SK-N-SH (cell line): Measurements from ENCODE around the gene RND3. TPM values are rescaled to one million over a fixed set of nuclear protein-coding genes. Genes with fewer than 3 reads are reported as not detected.
A peak's percentile ranks its signal among the peaks of the same experiment; 100 is the strongest.

Experiments
- CTCF ChIA-PET: fragments of 300-600, 350-600 bp; formaldehyde crosslinking; extraction: SDS; loops from one replicate; lab custom pipeline; 2021; lab: Yijun Ruan, JAX
- POLR2A ChIA-PET: fragments of 350-600 bp; sonication (Branson Sonifier 250); formaldehyde crosslinking; extraction: SDS; loops from one replicate; lab custom pipeline; 2020; ENCODE audit warnings: antibody characterized with exemption, inconsistent platforms; lab: Yijun Ruan, JAX
- DNase-seq: peaks from one replicate; pipeline ENCODE4 v3.0.0; 2012
- H2AFZ ChIP-seq: fragments of 200-600 bp; sonication (generic); 2 replicates; pipeline ENCODE4 v1.8.1; 2016; ENCODE audit warnings: antibody characterized with exemption, mild to moderate bottlenecking, low read depth
- H3F3A ChIP-seq: fragments of 200-600 bp; sonication (generic); replicated peaks from 2 replicates; pipeline ENCODE3; 2016; ENCODE audit warnings: antibody characterized with exemption, mild to moderate bottlenecking; ENCODE audit not compliant: insufficient read depth
- H3K27ac ChIP-seq, 2 experiments: fragments of 200-500 bp in 1 of 2; fragments of 200-600 bp in 1 of 2; sonication (Bioruptor generic) in 1 of 2; sonication (generic), shearing (Covaris generic) in 1 of 2; 2 replicates each; pipeline versions ENCODE4 v1.5.1 to v1.6.1; 2014 to 2016; ENCODE audit warnings: low read depth in 2 of 2, inconsistent platforms in 1 of 2, low read length in 1 of 2, mild to moderate bottlenecking in 1 of 2, mixed read lengths in 1 of 2
- H3K27me3 ChIP-seq: fragments of 200-600 bp; sonication (generic), shearing (Covaris generic); 2 replicates; pipeline ENCODE4 v1.6.1; 2016; ENCODE audit warnings: mixed run types; ENCODE audit not compliant: insufficient read depth
- H3K36me3 ChIP-seq, 2 experiments: fragments of 200-500 bp in 1 of 2; fragments of 200-600 bp in 1 of 2; sonication (Bioruptor generic) in 1 of 2; sonication (generic) in 1 of 2; replicated peaks in 1 of 2; 2 replicates each; pipeline versions ENCODE3 to v1.5.1; 2014 to 2016; ENCODE audit warnings: low read length in 1 of 2, mild to moderate bottlenecking in 1 of 2; ENCODE audit not compliant: insufficient read depth in 2 of 2, control insufficient read depth in 1 of 2
- H3K4me1 ChIP-seq, 2 experiments: fragments of 200-500 bp in 1 of 2; fragments of 200-600 bp in 1 of 2; sonication (Bioruptor generic) in 1 of 2; sonication (generic), shearing (Covaris generic) in 1 of 2; 2 replicates each; pipeline versions ENCODE4 v1.5.1 to v1.6.1; 2014 to 2016; ENCODE audit warnings: low read depth in 1 of 2, low read length in 1 of 2, mixed run types in 1 of 2; ENCODE audit not compliant: insufficient read depth in 2 of 2, control insufficient read depth in 1 of 2
- H3K4me2 ChIP-seq: fragments of 200-600 bp; sonication (generic), shearing (Covaris generic); 2 replicates; pipeline ENCODE4 v1.6.1; 2017; ENCODE audit warnings: mixed run types
- H3K4me3 ChIP-seq, 2 experiments: fragments of 200-500 bp in 1 of 2; fragments of 200-600 bp in 1 of 2; sonication (Bioruptor generic) in 1 of 2; sonication (generic), shearing (Covaris generic) in 1 of 2; 2 replicates each; pipeline versions ENCODE4 v1.5.1 to v1.8.1; 2014 to 2016; ENCODE audit warnings: low read depth in 2 of 2, inconsistent platforms in 1 of 2, low read length in 1 of 2, mild to moderate bottlenecking in 1 of 2, mixed read lengths in 1 of 2, moderate library complexity in 1 of 2
- H3K79me2 ChIP-seq: fragments of 200-600 bp; sonication (generic); 2 replicates; pipeline ENCODE4 v1.8.1; 2017; ENCODE audit warnings: mild to moderate bottlenecking; ENCODE audit not compliant: insufficient read depth
- H3K9ac ChIP-seq: fragments of 200-600 bp; sonication (generic); 2 replicates; pipeline ENCODE4 v1.6.1; 2017; ENCODE audit warnings: mixed run types
- H3K9me2 ChIP-seq: fragments of 200-600 bp; sonication (generic); 2 replicates; pipeline ENCODE4 v1.6.1; 2017; ENCODE audit warnings: mixed run types
- H3K9me3 ChIP-seq: fragments of 200-600 bp; sonication (generic); 2 replicates; pipeline ENCODE4 v1.6.1; 2017; ENCODE audit warnings: mixed run types, mild to moderate bottlenecking, moderate library complexity
- H4K20me1 ChIP-seq: fragments of 200-600 bp; sonication (generic); 2 replicates; pipeline ENCODE4 v1.6.1; 2017; ENCODE audit warnings: mild to moderate bottlenecking, mixed run types; ENCODE audit not compliant: insufficient read depth
- CTCF ChIP-seq: fragments of 200-600 bp; sonication (generic); IDR thresholded peaks from 2 replicates; pipeline ENCODE4 v1.6.1; 2017; ENCODE audit warnings: antibody characterized with exemption, mild to moderate bottlenecking, moderate library complexity
- FOXJ3 ChIP-seq: sonication (generic); formaldehyde crosslinking; IDR thresholded peaks from 2 replicates; pipeline ENCODE4 v1.5.1; 2020; ENCODE audit warnings: mild to moderate bottlenecking, missing genetic modification reagents
- FOXM1 ChIP-seq: IDR thresholded peaks from 2 replicates; pipeline ENCODE4 v1.4.0; 2012; ENCODE audit warnings: low read depth, mild to moderate bottlenecking
- GABPA ChIP-seq: IDR thresholded peaks from 2 replicates; pipeline ENCODE4 v1.4.0; 2012; ENCODE audit warnings: low read depth, mild to moderate bottlenecking
- GATA2 ChIP-seq: sonication (generic); formaldehyde crosslinking; IDR thresholded peaks from 2 replicates; pipeline ENCODE4 v1.5.0; 2020; ENCODE audit warnings: mild to moderate bottlenecking, missing genetic modification reagents
- IRF3 ChIP-seq: fragments of 150-350 bp; IDR thresholded peaks from 2 replicates; pipeline ENCODE4 v1.6.1; 2016; ENCODE audit warnings: mild to moderate bottlenecking, low read depth, low read length
- NFIC ChIP-seq: IDR thresholded peaks from 2 replicates; pipeline ENCODE4 v1.4.0; 2012; ENCODE audit warnings: borderline replicate concordance
- PBX3 ChIP-seq: IDR thresholded peaks from 2 replicates; pipeline ENCODE4; 2012
- RCOR1 ChIP-seq: fragments of 150-350 bp; IDR thresholded peaks from 2 replicates; pipeline ENCODE4 v1.6.1; 2017; ENCODE audit warnings: antibody characterized with exemption, low read length
- TCF12 ChIP-seq: IDR thresholded peaks from 2 replicates; pipeline ENCODE4 v1.4.0; 2012
- USF2 ChIP-seq: fragments of 150-350 bp; IDR thresholded peaks from 2 replicates; pipeline ENCODE4 v1.6.1; 2017; ENCODE audit warnings: antibody characterized with exemption, low read length, low read depth, borderline replicate concordance
- ZBTB33 ChIP-seq: IDR thresholded peaks from 2 replicates; pipeline ENCODE4 v1.4.0; 2012; ENCODE audit warnings: low read depth, borderline replicate concordance
- WGBS: methylation state at CpG from one replicate; pipeline ENCODE4 v1.1.6; 2017; ENCODE audit warnings: low lambda C conversion rate; 5-methylcytosine and 5-hydroxymethylcytosine counted together
- polyA plus RNA-seq, 3 experiments: library from polyadenylated mRNA; depleted of rRNA; stranded (reverse); fragments of >200 nt; gene quantifications; 2 replicates each; pipeline ENCODE4 v1.2.3, GENCODE V29; 2012

RND3 gene
- polyA plus RNA-seq, 1 of the 3 experiments (the other 2 are of a cell fraction) = 49.7 TPM

GRCh38 chr2:150476286-150476685 lies 11.2 kb downstream of the RND3 start (continued):
- TF ChIP-seq PBX3 (no peak), USF2 (no peak)
- TF ChIP-seq, all 33 proteins: peak for 0

- Histone ChIP-seq H3K79me2 (peaks cover 93% of the 10 kb centered on the region), H3K4me1 (peaks cover 32 to 58% of the 10 kb centered on the region in 2 experiments), H3K27ac (peak overlapping the region; percentile 34 to 75), H3F3A (peaks cover 79% of the 10 kb centered on the region), H3K27me3 (no peaks in the 10 kb centered on the region), H3K9me3 (no peaks in the 10 kb centered on the region), H2AFZ (no peak overlapping the region), H3K9me2 (no peaks in the 10 kb centered on the region), H4K20me1 (peaks cover 63% of the 10 kb centered on the region), H3K36me3 (peaks cover 72 to 91% of the 10 kb centered on the region in 2 experiments), H3K4me3 (no peak overlapping the region), H3K9ac (no peak overlapping the region; the same call in 1 of the 2 replicates), H3K4me2 (peak overlapping the region; percentile 48)
- CTCF ChIA-PET = interaction anchor here (0.9 to 2.3 kb wide), 5 partner anchors 10 to 878 kb away, joined by 3 to 8 read pairs (median 3); no protein-coding TSS in a partner anchor
- no peak for DNase-seq
- POLR2A ChIA-PET = interaction anchor here (1.1 kb wide), 1 partner anchor 9 kb away, joined by 3 read pairs; no protein-coding TSS in a partner anchor
- 91% methylated on average over 6 of the region's 6 CpGs for WGBS
- TF ChIP-seq NFIC = no peak
- TF ChIP-seq FOXM1 = no peak
- no peak for TF ChIP-seq CTCF
- no peak for TF ChIP-seq GABPA
- no peak for TF ChIP-seq GATA2 (CRISPR knock-in tag)
- TF ChIP-seq FOXJ3 = no peak
- TF ChIP-seq RCOR1 = no peak
- no peak for TF ChIP-seq TCF12
- no peak for TF ChIP-seq IRF3
- TF ChIP-seq ZBTB33 = no peak
- no peak for TF ChIP-seq PBX3
These were observed 11.8 kb downstream of the RND3 start for GRCh38 chr2:150475479-150476250.
